Activated CD4-positive, alpha-beta T cell treated with anti-CD3 and anti-CD28 coated beads, Interleukin-2, amount 50 U/mL, for 16 hours (primary cell): ENCODE measurements around the gene SLC38A11.

Source experiments
- DNase-seq: peaks from one replicate; pipeline ENCODE4 v3.0.0-alpha.2; 2020

The SLC38A11 gene

DNA sequence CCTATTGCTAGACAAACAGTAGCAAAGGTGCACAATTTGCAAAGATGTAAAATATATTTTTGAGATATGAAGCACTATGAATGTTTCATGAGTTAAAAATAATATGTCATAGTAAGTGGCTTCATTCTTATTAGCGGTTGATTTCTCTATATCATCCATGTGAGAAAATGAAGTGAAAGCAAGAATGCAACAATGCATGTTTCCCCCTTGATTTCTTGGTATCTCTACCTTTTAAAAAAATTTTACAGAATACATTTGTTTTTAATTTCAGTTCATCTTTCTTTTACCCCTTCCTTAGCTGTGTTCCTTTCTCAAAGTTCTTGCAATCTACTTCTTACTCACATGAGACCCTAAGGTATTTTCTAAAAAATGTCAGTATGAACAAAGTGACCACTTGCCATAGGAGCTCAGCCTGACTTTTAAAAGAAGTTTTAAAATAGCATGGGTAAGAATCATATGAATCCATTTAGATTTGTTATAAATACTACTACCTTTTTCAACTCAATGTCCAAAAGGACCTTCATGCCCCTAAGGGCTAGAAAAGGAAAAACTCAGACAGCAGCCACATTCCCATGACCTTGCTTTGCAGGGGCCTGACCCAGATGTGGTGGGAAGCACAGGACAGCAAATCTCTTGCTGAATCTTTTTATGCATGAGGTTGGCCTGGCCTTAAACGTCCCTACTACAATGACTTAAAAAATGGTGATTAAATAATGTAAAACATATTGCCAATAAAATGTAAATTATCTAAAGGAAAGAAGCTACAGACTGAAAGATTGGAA lies 14.8 kb upstream of the SLC38A11 start:
- DNase-seq, result no peak

DNA sequence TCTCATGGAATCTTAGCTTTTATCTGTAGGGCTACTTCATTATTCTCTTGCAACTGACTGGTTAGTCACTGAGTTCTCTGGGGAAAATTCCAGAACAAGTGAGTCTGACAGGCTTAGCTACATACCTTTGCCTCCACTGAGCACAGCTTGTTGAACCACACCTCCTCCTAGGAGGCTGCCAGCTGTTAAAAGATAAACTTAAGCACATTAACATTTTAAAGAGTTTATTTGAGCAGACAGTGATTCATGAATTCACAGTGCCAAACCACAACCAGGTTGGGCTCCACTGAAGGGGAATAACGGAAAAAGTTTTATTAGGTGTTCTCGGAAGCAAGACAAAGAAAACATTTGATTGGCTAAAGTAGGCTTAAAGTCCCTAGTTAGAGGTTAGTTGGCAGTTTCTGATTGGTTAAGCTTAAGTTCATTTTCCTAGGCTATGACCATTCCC lies 12.5 kb upstream of the SLC38A11 start:
- DNase-seq, result no peak

DNA sequence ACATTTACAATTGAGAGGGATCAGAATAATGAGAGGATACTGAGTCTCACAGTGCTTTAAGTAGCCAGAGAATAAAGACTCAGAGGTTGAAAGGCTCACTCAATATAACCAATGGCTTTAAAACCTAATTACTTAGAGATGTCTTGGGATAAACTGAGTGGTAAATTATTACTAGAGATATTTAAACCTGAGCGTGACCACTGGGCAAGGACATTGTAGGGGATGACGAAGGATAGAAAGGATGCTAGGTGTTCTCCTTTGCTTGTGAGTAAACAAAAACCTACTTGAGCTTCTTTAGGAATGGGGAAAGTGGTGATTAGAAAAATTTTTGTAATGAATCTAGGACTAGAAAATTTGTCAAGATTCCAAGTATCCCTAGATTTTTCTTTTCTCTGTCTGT lies 12.0 kb upstream of the SLC38A11 start:
- DNase-seq, result no peak

DNA sequence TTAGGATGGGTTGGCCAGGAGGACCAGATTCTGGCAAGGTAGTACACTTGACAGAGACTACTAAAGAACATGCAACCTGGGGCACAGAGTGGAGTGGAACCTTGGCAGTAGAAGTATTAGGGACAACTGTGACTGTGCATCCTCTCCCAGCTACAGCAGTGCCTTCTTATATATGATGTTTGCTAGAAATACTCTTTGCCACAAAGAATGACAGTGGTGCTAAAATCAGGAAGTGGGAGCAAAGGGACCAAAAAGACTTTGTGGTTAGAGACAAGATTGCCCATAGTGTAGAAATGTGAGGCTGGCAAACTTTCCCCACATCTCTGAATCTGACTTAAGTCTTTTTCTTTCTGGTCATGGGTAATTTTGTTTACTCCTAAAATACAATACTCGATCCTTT lies 9.4 kb upstream of the SLC38A11 start:
- DNase-seq, result no peak

DNA sequence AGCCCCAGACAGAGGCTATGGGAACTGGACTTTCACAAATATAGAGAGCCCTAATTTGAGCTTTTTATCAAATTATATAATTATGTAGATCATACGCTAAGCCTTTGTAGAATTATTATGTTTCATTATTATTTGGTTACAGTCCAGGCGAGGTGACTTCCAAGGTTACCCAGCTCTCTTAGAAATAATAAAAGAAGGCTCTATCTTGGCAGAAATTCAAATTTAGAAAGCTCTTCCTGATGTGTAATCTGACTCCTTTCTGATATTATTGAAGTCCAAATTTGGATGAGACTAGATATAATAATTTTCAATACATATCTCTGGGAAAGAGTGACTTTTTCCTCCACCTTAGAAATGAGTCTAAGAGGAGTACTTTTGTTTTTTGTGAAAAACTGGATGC lies 4.8 kb upstream of the SLC38A11 start:
- no peak for DNase-seq

- DNase-seq, result no peak
Observed at GRCh38 chr2:164954186-164954585, 1.1 kb downstream of the SLC38A11 start.

GRCh38 chr2:164953279-164953678 lies 2.0 kb downstream of the SLC38A11 start:
- no peak for DNase-seq

DNA sequence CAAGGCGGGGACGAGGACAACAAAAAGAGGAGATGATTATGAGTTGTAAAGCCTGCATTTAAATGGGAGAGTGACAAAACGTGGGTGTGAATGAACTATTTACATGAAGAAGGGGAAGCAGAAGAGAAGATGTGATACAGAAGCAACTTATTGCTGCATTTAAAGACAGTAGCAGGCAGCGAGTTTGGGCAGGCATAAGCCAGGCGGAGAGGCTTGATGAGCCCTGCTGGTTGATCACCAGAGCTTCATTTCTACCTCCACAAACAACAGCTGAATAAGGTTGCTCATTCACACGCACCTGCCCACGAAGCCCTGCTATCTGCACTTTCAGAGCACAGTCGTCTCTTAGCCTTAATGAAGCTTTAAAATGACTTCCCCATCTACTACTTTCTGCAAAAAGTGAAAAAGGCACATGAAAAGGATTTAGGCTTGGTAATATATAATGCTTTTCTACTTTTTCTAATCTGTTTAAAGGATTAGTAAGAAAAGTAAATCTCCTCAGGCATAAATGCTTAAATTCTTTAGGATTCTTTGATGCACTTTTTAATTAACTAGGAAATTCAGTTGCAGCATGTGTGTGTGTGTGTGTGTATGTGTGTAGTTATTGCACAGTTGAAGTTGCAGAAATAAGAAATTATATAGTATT lies 3.1 kb downstream of the SLC38A11 start:
- no peak for DNase-seq

GRCh38 chr2:164948540-164948939 lies 6.8 kb downstream of the SLC38A11 start:
- DNase-seq, result no peak

- no peak for DNase-seq
Observed at GRCh38 chr2:164947281-164947680, 8.0 kb downstream of the SLC38A11 start.

GRCh38 chr2:164943289-164943688 lies 12.0 kb downstream of the SLC38A11 start:
- DNase-seq, result no peak

DNA sequence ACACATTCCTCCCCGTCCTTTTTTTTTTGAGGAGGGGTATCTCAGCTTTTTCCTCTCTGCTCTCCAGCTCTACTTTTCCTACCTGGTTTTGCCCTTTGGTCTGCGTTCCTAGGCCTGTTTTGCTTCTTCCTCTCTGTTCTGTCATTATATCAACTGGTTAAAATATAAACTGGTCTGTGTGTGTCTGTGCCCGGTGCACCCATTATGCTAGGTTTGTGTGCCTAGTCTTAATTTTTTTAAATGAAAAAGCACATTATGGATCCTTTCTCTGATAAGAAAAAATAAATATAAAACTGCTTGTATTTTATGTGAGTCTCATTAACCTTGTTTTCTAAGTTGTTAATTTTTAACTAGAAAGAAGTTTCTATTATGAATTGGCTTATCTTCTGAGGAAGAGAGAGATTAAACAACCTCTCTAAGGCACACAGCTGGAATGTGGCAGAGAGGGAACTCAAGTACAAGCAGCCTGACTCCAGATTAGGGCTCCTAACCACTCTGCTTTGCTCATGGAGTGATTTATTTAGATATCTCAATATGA lies 17.4 kb downstream of the SLC38A11 start:
- DNase-seq, result no peak

DNA sequence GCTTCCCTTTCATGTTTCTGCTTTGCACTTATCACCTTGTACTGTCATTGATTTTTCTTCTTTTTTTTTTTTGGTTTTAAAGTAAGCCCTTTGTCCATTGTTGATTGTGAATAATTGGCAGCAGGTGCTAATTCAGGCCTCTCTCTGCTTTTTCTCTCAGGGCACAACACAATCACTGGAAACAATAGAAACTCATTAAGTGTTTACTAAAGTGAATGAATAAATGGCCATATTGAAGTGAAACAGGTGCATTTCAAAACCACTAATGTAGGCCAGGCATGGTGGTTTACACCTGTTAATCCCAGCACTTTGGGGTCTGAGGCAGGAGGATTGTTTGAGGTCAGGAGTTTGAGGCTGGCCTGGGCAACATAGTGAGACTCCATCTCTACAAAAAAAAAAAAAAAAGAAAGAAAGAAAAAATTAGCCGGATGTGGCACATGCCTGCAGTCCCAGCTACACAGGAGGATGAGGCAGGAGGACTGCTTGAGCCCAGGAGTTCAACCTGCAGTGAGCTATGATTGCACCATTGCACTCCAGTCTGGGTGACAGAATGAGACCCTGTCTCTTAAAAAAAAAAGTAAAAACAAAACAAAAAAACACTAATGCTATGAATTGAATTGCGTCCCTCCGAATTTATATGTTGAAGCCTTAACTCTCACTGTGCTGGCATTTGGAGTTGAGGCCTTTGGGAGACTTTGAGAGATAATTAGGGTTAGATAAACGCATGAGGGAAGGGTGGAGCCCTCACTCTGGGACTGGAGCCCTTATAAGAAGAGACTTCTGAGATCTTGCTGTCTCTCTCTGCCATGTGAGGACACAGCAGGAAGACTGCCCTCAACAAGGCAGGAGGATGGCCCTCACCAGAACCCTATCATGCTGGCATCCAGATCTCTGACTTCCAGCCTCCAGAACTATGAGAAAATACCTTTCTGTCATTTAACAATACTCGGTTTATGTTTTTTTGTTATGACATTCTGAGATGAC lies 19.9 kb downstream of the SLC38A11 start:
- no peak for DNase-seq

DNA sequence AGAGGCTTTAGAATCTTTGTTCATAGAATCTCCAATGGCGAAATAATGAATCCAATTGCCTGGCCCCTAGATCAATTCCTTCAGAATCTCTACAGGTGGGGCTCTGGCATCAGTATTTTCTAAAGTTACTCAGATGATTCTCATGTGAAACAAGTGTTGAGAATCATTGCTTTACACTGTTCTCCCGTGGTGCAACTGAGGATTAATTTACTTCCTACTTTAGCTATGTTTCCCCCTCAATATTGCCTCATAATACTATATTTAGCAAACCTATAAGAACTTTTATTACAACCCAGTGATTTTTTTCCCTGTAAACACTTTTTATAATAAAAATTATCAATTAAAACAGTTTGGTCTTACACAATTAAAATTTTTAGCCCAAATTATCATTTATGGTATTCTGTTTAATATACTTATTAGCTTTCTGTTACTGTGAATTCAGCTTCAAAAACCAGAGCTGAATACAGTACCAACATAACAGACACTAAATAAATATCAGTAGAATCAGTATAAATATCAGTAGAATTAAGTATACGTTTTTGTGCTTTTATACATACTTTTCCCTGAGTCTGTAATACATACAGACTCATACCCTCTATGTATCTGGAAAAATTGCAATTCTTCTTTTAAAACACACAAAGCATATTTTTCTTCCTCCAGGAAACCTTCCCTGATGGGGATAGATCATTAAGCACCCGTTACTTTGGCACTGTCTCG lies 20.8 kb downstream of the SLC38A11 start:
- DNase-seq, result no peak

DNA sequence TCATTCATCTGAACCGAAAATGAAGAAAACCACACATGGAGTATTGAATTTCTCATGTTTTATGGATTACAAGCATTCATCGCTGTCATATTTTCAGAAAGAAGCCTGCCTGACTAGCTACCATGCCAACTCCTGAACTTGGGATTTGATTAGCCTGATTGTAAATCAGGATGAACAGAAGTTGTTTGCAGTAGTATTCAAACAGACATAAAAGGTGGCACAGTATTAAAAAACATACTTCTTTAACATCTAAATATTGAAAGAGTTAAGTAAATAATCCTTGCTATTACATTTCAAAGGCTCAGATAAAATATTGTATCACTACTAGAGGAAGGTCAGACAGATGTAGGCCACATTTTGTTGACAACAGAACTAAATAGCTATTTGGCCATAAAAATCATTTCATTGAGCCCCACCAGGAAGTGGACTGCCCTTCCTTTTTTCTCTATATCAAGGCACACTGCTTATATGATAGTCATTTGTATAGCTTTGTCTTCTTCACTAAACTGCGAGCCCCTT lies 21.6 kb downstream of the SLC38A11 start:
- no peak for DNase-seq

- DNase-seq, result no peak
Observed at GRCh38 chr2:164932377-164932776, 22.9 kb downstream of the SLC38A11 start.

- DNase-seq, result no peak
Observed at GRCh38 chr2:164928101-164928673, 27.1 kb downstream of the SLC38A11 start.

GRCh38 chr2:164922134-164922533 lies 33.2 kb downstream of the SLC38A11 start:
- peak; percentile 62 for DNase-seq

- peak; percentile 63 for DNase-seq
Observed at GRCh38 chr2:164920430-164920829, 34.9 kb downstream of the SLC38A11 start.

GRCh38 chr2:164917296-164917903 lies 37.9 kb downstream of the SLC38A11 start:
- DNase-seq, result no peak

DNA sequence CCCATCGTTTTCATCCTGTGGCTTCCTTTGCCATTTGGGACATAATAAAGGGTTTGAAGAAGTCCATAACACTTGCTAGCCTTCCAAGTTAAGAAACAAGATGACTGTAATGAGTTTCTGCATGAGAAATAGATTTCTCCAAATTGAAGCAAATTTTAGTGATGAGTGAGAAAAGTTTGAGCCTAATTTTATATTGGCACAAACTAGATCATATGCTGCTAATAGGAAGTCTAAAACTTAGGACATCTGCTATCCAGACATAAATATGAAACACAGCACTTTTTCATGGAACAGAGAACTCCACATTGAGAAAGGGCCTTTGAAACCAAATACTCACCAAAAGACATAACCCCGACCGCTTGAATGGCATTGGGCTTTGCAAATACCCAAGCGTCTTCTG lies 39.8 kb downstream of the SLC38A11 start:
- DNase-seq, result no peak
